Lung (tissue), 12 donors: ENCODE measurements around the gene STUB1. TPM values are rescaled to one million over a fixed set of nuclear protein-coding genes. Genes with fewer than 3 reads are reported as not detected.

ENCODE experiments used
- ATAC-seq: fragments of 200-7000 bp; cut with Tn5 transposase; one replicate; pipeline ENCODE4 v1.9.1; 2020; ENCODE audit warnings: moderate number of reproducible peaks; ENCODE audit not compliant: insufficient read depth, low FRiP score
- DNase-seq, 3 donors: peaks; one replicate each; pipeline ENCODE4 v3.0.0-alpha.2; 2013 to 2017
- H3K27ac ChIP-seq, 2 donors: one replicate each; pipeline ENCODE4 v1.5.1; 2013; ENCODE audit warnings: mild to moderate bottlenecking in 2 of 2, moderate library complexity in 2 of 2, control low read depth in 1 of 2, inconsistent platforms in 1 of 2, low read depth in 1 of 2, low read length in 1 of 2
- H3K27me3 ChIP-seq, 3 donors: one replicate each; pipeline ENCODE4 v1.5.1; 2013; ENCODE audit warnings: low read length in 2 of 3; ENCODE audit not compliant: control insufficient read depth in 3 of 3, insufficient read depth in 3 of 3
- H3K36me3 ChIP-seq, 4 donors: one replicate each; pipeline ENCODE4 v1.5.1; 2013; ENCODE audit warnings: low read length in 4 of 4, mild to moderate bottlenecking in 1 of 4, moderate library complexity in 1 of 4; ENCODE audit not compliant: control insufficient read depth in 4 of 4, insufficient read depth in 4 of 4
- H3K4me1 ChIP-seq, 5 donors: one replicate each; pipeline ENCODE4 v1.5.1; 2013; ENCODE audit warnings: low read length in 5 of 5, mild to moderate bottlenecking in 2 of 5, moderate library complexity in 1 of 5; ENCODE audit not compliant: control insufficient read depth in 5 of 5, insufficient read depth in 5 of 5
- H3K4me3 ChIP-seq: one replicate; pipeline ENCODE4 v1.5.1; 2013; ENCODE audit warnings: mild to moderate bottlenecking, control low read depth, moderate library complexity
- H3K9ac ChIP-seq, 2 donors: one replicate each; pipeline ENCODE4 v1.5.1; 2013; ENCODE audit warnings: low read length in 2 of 2, control low read depth in 1 of 2; ENCODE audit not compliant: insufficient read depth in 1 of 2
- H3K9me3 ChIP-seq, 4 donors: one replicate each; pipeline ENCODE4 v1.5.1; 2013; ENCODE audit warnings: low read length in 3 of 4, mild to moderate bottlenecking in 1 of 4, moderate library complexity in 1 of 4; ENCODE audit not compliant: control insufficient read depth in 4 of 4, insufficient read depth in 3 of 4
- CTCF ChIP-seq: IDR thresholded peaks from 2 replicates; pipeline ENCODE4 v1.5.1; 2012; ENCODE audit warnings: mild to moderate bottlenecking; ENCODE audit errors: control extremely low read depth, extremely low read depth
- WGBS, 2 donors: extraction: QIAGEN DNeasy Blood & Tissue Kit; methylation state at CpG; one replicate each; pipeline ENCODE4 v1.1.7; 2013; 5-methylcytosine and 5-hydroxymethylcytosine counted together
- polyA plus RNA-seq, 2 donors: library from polyadenylated mRNA; stranded (reverse); fragments of 200-250 nt; gene quantifications; one replicate each; pipeline ENCODE4 v1.2.1, GENCODE V29; 2013
- total RNA-seq, 2 donors: library from RNA; depleted of rRNA in 1 of 2; stranded (reverse); fragments of >200 nt in 1 of 2; gene quantifications; one replicate each; pipeline ENCODE4 v1.2.1, GENCODE V29; 2014 to 2021
- donor health status: control.
- donor health status: control.
- donor health status: Bipolar disorder and iron deficiency.
- donor health status: healthy.
- donor health status: DM: yes; HTN: yes; CAD: no.

Gene STUB1
- total and polyA plus RNA-seq, 4 donors: 58.8 to 131 (median 122) TPM

DNA sequence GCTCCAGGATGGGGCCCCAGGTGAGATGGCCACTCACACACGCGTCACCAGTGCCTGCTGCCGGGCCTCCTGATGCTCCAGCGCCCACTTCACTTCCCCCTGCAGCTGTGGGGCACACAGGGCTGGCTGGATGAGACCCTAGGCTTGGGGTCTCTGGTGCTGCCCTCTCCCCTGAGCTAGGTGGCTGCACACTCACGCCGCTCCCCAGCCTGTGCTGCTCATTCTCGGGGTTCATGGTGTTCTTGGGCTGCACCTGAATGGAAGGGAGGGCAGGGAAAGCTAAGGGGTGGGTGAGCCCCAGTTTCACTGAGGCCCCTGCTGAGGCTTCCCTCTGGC, 44.8 kb downstream of the STUB1 start:
- Histone ChIP-seq H3K27me3 (peaks cover 0 to 7% (median 4%) of the 10 kb centered on the region in 3 donors), H3K4me1 (peaks cover 0 to 21% (median 3%) of the 10 kb centered on the region in 5 donors), H3K9ac (no peak overlapping the region), H3K9me3 (no peaks in the 10 kb centered on the region), H3K27ac (no peak overlapping the region), H3K4me3 (no peak overlapping the region), H3K36me3 (no peaks in the 10 kb centered on the region)
- no peak for TF ChIP-seq CTCF
- ATAC-seq: no peak
- no peak for DNase-seq
- WGBS, 2 donors: 77 to 84% methylated on average over 7 of the region's 7 CpGs

GRCh38 chr16:725463-726187, 45.4 kb downstream of the STUB1 start:
- peaks cover 0 to 16% (median 3%) of the 10 kb centered on the region in 5 donors for H3K4me1 ChIP-seq
- peaks cover 0 to 4% (median 0%) of the 10 kb centered on the region in 4 donors for H3K36me3 ChIP-seq
- ATAC-seq (no peak), DNase-seq (no peak)
- peaks cover 0 to 7% (median 4%) of the 10 kb centered on the region in 3 donors for H3K27me3 ChIP-seq
- H3K9ac ChIP-seq: no peak overlapping the region
- no peak for TF ChIP-seq CTCF
- WGBS, 2 donors: 74 to 86% methylated on average over 23 of the region's 23 CpGs
- H3K4me3 ChIP-seq: no peak overlapping the region
- no peaks in the 10 kb centered on the region for H3K9me3 ChIP-seq
- no peak overlapping the region for H3K27ac ChIP-seq

DNA sequence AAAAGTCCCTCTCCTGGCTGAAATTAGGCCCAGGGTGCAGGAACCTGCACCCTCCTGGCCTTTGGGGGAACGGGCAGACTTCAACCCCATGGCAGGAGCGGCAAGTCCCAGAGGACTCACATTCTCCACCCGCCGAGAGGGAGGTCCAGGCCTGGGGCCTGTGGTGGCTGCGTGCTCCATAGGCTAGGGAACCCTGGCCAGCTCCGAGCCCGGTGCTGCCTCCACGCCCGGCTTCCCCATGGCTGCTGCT, 45.9 kb downstream of the STUB1 start:
- no peak overlapping the region for H3K27ac ChIP-seq
- peaks cover 0 to 7% (median 4%) of the 10 kb centered on the region in 3 donors for H3K27me3 ChIP-seq
- H3K9me3 ChIP-seq: no peaks in the 10 kb centered on the region
- no peak overlapping the region for H3K4me3 ChIP-seq
- no peak for TF ChIP-seq CTCF
- H3K4me1 ChIP-seq: peaks cover 0 to 16% (median 3%) of the 10 kb centered on the region in 5 donors
- WGBS, 2 donors: 24 to 26% methylated on average over 7 to 9 of the region's 9 CpGs
- ATAC-seq: no peak
- H3K36me3 ChIP-seq: peaks cover 0 to 5% (median 0%) of the 10 kb centered on the region in 4 donors
- no peak overlapping the region for H3K9ac ChIP-seq
- DNase-seq: no peak
